IgD-negative memory B cell (primary cell): Measurements from ENCODE around the gene ACVRL1. TPM values are rescaled to one million over a fixed set of nuclear protein-coding genes. Genes with fewer than 3 reads are reported as not detected.
"Not testable (repeated sequence)": the region's sequence is repeated elsewhere in the genome, so short reads cannot be mapped to it uniquely, and the experiment has no call there.

Experiments
- H3K27ac Mint-ChIP-seq, 3 donors: one replicate each; pipeline ENCODE4 v1.8.0; 2020 to 2022; ENCODE audit warnings: mild to moderate bottlenecking in 3 of 3, mixed read lengths in 3 of 3, moderate library complexity in 1 of 3
- H3K27me3 Mint-ChIP-seq: one replicate; pipeline ENCODE4 v1.8.0; 2021; ENCODE audit warnings: mixed read lengths
- H3K36me3 Mint-ChIP-seq: one replicate; pipeline ENCODE4 v1.8.0; 2020; ENCODE audit warnings: mild to moderate bottlenecking, mixed read lengths
- H3K4me1 Mint-ChIP-seq, 3 donors: one replicate each; pipeline ENCODE4 v1.8.0; 2020 to 2022; ENCODE audit warnings: mixed read lengths in 3 of 3, mild to moderate bottlenecking in 1 of 3
- H3K4me3 Mint-ChIP-seq, 4 donors: one replicate each; pipeline ENCODE4 v1.8.0; 2020 to 2022; ENCODE audit warnings: mild to moderate bottlenecking in 4 of 4, mixed read lengths in 4 of 4, moderate library complexity in 3 of 4
- H3K9me3 Mint-ChIP-seq, 3 donors: one replicate each; pipeline ENCODE4 v1.8.0; 2020 to 2021; ENCODE audit warnings: mixed read lengths in 3 of 3, mild to moderate bottlenecking in 1 of 3
- polyA plus RNA-seq: library from polyadenylated mRNA; unstranded; fragments of 300-500 nt; fragmentation: Illumina TruSeq; gene quantifications from one replicate; pipeline ENCODE4 v1.2.3, GENCODE V29; 2021

ACVRL1 gene
- polyA plus RNA-seq, 1 donor from 2014 or later: not detected

DNA sequence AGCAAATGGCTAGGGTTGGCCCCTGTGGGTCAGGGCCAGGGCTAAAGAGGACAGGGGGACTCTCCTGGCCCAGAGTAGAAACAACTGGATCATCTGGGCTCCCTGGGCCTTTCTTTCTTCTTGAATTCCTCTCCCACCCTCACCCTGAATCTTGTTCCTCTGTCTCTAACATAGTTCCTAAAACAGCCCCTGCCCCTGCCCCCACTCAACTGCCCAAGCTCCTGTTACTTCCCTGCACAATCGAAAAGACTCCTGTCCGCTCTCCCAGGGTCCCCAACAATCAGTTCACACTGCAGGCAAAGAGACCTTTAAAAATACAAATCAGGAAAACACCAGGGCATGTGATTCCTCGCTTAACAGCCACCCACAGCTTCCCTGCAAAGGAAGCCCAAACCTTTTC is 37.4 kb upstream of the ACVRL1 start:
- peaks cover 30% of the 10 kb centered on the region for H3K27me3 Mint-ChIP-seq
- H3K9me3 Mint-ChIP-seq: no peaks in the 10 kb centered on the region
- H3K36me3 Mint-ChIP-seq: no peaks in the 10 kb centered on the region
- H3K27ac Mint-ChIP-seq: no peak overlapping the region
- H3K4me1 Mint-ChIP-seq: peaks cover 0 to 5% (median 1%) of the 10 kb centered on the region in 3 donors
- H3K4me3 Mint-ChIP-seq: peak overlapping the region in 1 of 4 donors; percentile 6

GRCh38 chr12:51870504-51870903 is 36.8 kb upstream of the ACVRL1 start:
- Mint-ChIP-seq H3K4me1 (peaks cover 0 to 5% (median 1%) of the 10 kb centered on the region in 3 donors), H3K9me3 (no peaks in the 10 kb centered on the region), H3K27me3 (peaks cover 30% of the 10 kb centered on the region), H3K27ac (no peak overlapping the region), H3K4me3 (no peak overlapping the region), H3K36me3 (no peaks in the 10 kb centered on the region)

DNA sequence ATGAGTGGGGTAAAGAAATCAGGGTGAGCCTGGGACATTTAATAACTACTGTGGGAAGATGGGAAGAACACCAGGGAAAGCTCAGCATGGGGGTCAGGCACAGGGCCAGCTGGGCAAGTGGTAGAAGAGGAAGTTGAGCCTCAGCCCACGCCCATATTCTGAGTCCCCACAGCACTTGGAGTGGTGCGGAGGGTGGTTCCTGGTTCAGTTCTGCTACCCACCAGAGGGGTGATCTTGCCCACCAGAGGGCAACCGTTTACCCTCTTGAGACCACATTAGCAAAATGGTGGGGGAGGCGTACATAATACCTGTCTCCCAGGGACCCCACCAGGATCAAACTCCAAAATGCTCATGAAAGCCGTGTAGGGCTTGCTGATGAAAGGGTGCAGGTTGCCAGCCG is 36.2 kb upstream of the ACVRL1 start:
- peaks cover 25% of the 10 kb centered on the region for H3K27me3 Mint-ChIP-seq
- no peaks in the 10 kb centered on the region for H3K9me3 Mint-ChIP-seq
- H3K4me3 Mint-ChIP-seq: no peak overlapping the region
- no peaks in the 10 kb centered on the region for H3K36me3 Mint-ChIP-seq
- H3K4me1 Mint-ChIP-seq: peaks cover 0 to 5% (median 1%) of the 10 kb centered on the region in 3 donors
- H3K27ac Mint-ChIP-seq: no peak overlapping the region

DNA sequence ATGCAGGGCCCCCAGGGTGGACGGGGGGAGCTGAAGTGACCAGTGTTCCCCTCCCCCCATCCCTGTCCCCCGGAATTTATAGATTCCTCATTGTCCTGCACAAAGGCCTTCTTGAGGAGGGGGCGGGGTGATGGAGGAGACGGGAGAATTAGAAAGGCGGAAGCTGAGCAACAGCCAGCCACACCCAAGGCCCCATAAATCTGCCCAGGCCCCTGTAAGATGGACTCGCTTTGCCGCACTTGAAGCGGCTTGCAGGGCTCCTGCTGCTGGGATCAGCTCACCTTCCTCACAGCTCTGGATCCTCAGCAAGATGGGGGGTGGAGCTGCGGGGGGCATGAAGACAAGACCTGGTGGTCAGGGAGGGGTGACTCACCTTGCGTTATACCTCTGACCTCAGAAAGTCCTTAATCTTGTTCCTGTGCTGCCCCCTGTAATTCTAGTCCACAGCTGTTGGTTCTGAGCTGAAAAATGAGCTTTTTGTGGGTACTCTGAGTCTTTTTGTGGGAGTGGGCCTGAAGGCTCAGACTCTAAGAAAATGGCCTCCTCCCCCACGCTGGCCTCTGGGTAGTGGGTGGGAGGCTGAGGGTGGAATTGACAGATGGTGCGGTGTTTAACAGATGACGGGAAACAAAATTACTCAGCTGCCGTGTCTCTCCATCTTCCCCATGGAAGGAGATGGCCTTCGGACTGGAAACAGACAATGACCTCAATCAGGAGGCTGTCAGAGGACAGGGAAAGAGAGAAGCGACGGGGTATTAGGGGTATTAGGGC is 35.2 kb upstream of the ACVRL1 start:
- no peak overlapping the region for H3K27ac Mint-ChIP-seq
- H3K4me1 Mint-ChIP-seq: peaks cover 0 to 5% (median 1%) of the 10 kb centered on the region in 3 donors
- H3K4me3 Mint-ChIP-seq: no peak overlapping the region
- H3K27me3 Mint-ChIP-seq: peaks cover 23% of the 10 kb centered on the region
- H3K36me3 Mint-ChIP-seq: no peaks in the 10 kb centered on the region
- no peaks in the 10 kb centered on the region for H3K9me3 Mint-ChIP-seq

DNA sequence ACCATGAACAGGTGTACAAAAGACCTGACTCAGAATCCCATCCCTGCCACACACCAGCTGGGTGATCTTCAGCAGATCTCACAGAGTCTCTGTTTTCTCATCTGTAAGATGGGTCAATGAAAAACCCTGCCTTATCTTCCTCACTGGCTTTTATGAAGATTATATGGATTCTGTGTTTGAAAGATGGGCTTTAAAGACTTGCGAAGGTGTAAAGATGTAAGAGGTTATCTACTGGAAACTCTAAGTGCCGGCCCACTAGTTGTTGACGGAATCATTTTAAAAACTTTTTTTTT is 34.7 kb upstream of the ACVRL1 start:
- no peak overlapping the region for H3K4me3 Mint-ChIP-seq
- no peaks in the 10 kb centered on the region for H3K9me3 Mint-ChIP-seq
- H3K4me1 Mint-ChIP-seq: peaks cover 0 to 5% (median 1%) of the 10 kb centered on the region in 3 donors
- H3K27ac Mint-ChIP-seq: no peak overlapping the region
- peaks cover 23% of the 10 kb centered on the region for H3K27me3 Mint-ChIP-seq
- H3K36me3 Mint-ChIP-seq: no peaks in the 10 kb centered on the region

GRCh38 chr12:51873251-51873994 is 33.9 kb upstream of the ACVRL1 start:
- no peaks in the 10 kb centered on the region for H3K9me3 Mint-ChIP-seq
- peak overlapping the region in 1 of 3 donors; percentile 16 for H3K27ac Mint-ChIP-seq
- H3K4me1 Mint-ChIP-seq: peaks cover 0 to 5% (median 1%) of the 10 kb centered on the region in 3 donors
- H3K36me3 Mint-ChIP-seq: no peaks in the 10 kb centered on the region
- H3K27me3 Mint-ChIP-seq: peaks cover 17% of the 10 kb centered on the region
- H3K4me3 Mint-ChIP-seq: no peak overlapping the region

DNA sequence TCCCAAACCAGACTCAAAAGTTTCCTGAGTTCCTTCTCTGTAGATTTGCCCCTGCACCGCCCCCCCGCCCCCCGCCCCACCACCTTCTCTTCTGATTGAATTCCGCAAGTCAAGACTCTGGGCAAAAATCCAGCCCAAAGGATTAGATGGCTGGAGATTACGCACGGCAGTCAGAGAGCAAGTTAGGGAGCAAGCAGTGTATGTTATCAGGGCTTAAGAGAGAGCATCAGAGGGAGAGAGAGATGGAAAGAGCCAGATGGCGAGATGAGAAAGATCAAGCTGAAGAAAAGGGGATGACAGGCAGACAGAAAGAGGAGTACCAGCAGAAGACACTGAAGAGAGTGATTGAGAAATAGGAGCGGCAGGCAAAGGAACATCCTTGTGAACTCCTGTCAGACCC is 33.3 kb upstream of the ACVRL1 start:
- H3K36me3 Mint-ChIP-seq: no peaks in the 10 kb centered on the region

DNA sequence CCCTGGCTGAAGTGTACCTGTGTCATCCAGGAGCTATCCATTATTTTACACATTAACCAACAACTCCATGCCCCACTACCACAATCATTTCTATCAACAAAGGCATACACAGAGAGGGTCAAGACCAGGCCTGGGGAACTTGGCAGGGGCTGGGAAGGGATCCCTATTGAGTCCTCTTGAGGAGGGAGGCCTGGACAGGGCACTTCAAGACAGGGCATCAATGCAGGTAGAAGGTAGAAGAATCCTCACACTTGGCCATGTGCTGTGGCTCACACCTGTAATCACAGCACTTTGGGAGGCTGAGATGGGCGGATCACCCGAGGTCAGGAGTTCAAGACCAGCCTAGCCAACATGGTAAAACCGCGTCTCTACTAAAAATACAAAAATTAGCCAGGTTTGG is 32.8 kb upstream of the ACVRL1 start:
- Mint-ChIP-seq H3K27ac (no peak overlapping the region), H3K27me3 (peaks cover 15% of the 10 kb centered on the region), H3K4me3 (no peak overlapping the region), H3K36me3 (no peaks in the 10 kb centered on the region), H3K4me1 (peaks cover 0 to 5% (median 1%) of the 10 kb centered on the region in 3 donors), H3K9me3 (no peaks in the 10 kb centered on the region)

More for the DNA sequence above, 33.3 kb upstream of the ACVRL1 start:
- Mint-ChIP-seq H3K4me3 (no peak overlapping the region), H3K27me3 (peaks cover 16% of the 10 kb centered on the region), H3K27ac (no peak overlapping the region), H3K4me1 (peaks cover 0 to 5% (median 1%) of the 10 kb centered on the region in 3 donors), H3K9me3 (no peaks in the 10 kb centered on the region)

- peaks cover 3% of the 10 kb centered on the region for H3K36me3 Mint-ChIP-seq
- H3K4me1 Mint-ChIP-seq: no peaks in the 10 kb centered on the region
- peaks cover 2% of the 10 kb centered on the region for H3K27me3 Mint-ChIP-seq
- no peaks in the 10 kb centered on the region for H3K9me3 Mint-ChIP-seq
- no peak overlapping the region for H3K4me3 Mint-ChIP-seq
- no peak overlapping the region for H3K27ac Mint-ChIP-seq
Measured at GRCh38 chr12:51879102-51879501, 28.2 kb upstream of the ACVRL1 start.

DNA sequence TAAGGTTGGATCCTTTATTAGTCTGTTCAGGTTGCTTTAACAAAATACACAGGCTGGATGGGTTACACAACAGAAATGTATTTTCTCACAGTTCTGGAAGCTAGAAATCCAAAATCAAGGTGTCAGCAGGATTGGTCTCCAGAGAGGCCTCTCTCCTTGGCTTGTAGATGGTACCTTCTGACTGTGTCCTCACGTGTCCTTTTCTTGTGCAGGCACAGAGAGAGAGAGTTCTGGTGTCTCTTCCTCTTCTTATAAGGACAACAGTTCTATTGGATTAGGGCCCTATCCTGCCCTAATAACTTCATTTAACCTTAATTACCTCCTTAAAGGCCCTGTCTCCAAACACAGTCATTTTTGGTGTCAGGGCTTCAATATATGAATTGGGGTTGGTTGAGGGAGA is 24.0 kb upstream of the ACVRL1 start:
- H3K27ac Mint-ChIP-seq: no peak overlapping the region
- peaks cover 4% of the 10 kb centered on the region for H3K27me3 Mint-ChIP-seq
- peaks cover 0 to 9% (median 1%) of the 10 kb centered on the region in 3 donors for H3K9me3 Mint-ChIP-seq
- peaks cover 6% of the 10 kb centered on the region for H3K36me3 Mint-ChIP-seq
- H3K4me3 Mint-ChIP-seq: no peak overlapping the region
- peaks cover 0 to 7% (median 6%) of the 10 kb centered on the region in 3 donors for H3K4me1 Mint-ChIP-seq

DNA sequence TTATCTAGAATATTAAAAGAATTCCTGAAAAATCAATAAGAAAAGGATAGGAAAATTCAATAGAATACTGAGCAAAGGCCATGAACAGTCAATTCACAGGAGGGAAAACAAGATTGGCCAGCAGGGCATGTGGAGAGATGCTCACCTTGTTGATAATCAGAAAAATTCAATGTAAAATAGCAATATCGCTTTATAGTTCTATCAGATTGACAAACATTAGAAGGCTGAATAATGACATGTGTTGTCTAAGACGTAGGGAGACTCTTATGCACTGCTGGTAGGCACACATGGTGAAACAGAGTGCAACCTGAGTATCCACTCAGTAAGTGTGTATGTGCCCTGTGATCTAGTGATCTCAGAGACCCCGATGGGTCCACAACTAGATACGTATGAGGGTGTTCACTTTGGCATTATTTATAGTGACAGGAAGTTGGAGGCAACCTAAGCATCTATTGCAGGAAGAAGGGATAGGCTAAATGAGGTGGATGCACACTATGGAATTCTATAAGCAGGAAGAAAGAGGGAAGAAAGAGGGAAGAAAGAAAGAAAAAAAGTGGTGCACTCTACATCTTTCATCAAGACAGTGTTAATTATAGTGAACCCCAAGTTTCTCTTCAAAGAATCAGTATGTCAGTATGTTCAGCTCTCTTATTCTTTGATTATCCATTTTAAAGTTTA is 23.2 kb upstream of the ACVRL1 start:
- Mint-ChIP-seq H3K36me3 (peaks cover 6% of the 10 kb centered on the region), H3K9me3 (peaks cover 0 to 9% (median 1%) of the 10 kb centered on the region in 3 donors), H3K27me3 (peaks cover 5% of the 10 kb centered on the region), H3K4me1 (peaks cover 0 to 7% (median 6%) of the 10 kb centered on the region in 3 donors), H3K4me3 (peak overlapping the region in 1 of 4 donors; percentile 73), H3K27ac (no peak overlapping the region)

GRCh38 chr12:51884676-51885229 is 22.6 kb upstream of the ACVRL1 start:
- peak overlapping the region in 1 of 4 donors; percentile 27 for H3K4me3 Mint-ChIP-seq
- peaks cover 0 to 9% (median 1%) of the 10 kb centered on the region in 3 donors for H3K9me3 Mint-ChIP-seq
- H3K27me3 Mint-ChIP-seq: peaks cover 5% of the 10 kb centered on the region
- H3K4me1 Mint-ChIP-seq: peaks cover 0 to 7% (median 6%) of the 10 kb centered on the region in 3 donors
- H3K27ac Mint-ChIP-seq: no peak overlapping the region
- H3K36me3 Mint-ChIP-seq: peaks cover 6% of the 10 kb centered on the region

GRCh38 chr12:51885294-51886020 is 21.8 kb upstream of the ACVRL1 start:
- not testable (repeated sequence) for H3K27me3 Mint-ChIP-seq, H3K9me3 Mint-ChIP-seq, H3K36me3 Mint-ChIP-seq, H3K4me1 Mint-ChIP-seq
- peak overlapping the region in 2 of 3 donors; percentile 69 to 76 for H3K27ac Mint-ChIP-seq
- H3K4me3 Mint-ChIP-seq: peak overlapping the region in 3 of 4 donors; percentile 63 to 88 (median 83)

GRCh38 chr12:51886021-51886710 is 21.1 kb upstream of the ACVRL1 start:
- peaks cover 6% of the 10 kb centered on the region for H3K36me3 Mint-ChIP-seq
- H3K27ac Mint-ChIP-seq: peak overlapping the region in 2 of 3 donors; percentile 69 to 76
- H3K27me3 Mint-ChIP-seq: peaks cover 5% of the 10 kb centered on the region
- peak overlapping the region in 3 of 4 donors; percentile 63 to 88 (median 83) for H3K4me3 Mint-ChIP-seq
- H3K9me3 Mint-ChIP-seq: peaks cover 0 to 9% (median 1%) of the 10 kb centered on the region in 3 donors
- peaks cover 0 to 7% (median 6%) of the 10 kb centered on the region in 3 donors for H3K4me1 Mint-ChIP-seq
